Measurements from ENCODE around the gene PHF13. TPM values are rescaled to one million over a fixed set of nuclear protein-coding genes. Genes with fewer than 3 reads are reported as not detected.

PHF13 gene
- total RNA-seq, 6 experiments from 2014 or later, result 18.0 to 19.9 (median 19.0) TPM

DNA sequence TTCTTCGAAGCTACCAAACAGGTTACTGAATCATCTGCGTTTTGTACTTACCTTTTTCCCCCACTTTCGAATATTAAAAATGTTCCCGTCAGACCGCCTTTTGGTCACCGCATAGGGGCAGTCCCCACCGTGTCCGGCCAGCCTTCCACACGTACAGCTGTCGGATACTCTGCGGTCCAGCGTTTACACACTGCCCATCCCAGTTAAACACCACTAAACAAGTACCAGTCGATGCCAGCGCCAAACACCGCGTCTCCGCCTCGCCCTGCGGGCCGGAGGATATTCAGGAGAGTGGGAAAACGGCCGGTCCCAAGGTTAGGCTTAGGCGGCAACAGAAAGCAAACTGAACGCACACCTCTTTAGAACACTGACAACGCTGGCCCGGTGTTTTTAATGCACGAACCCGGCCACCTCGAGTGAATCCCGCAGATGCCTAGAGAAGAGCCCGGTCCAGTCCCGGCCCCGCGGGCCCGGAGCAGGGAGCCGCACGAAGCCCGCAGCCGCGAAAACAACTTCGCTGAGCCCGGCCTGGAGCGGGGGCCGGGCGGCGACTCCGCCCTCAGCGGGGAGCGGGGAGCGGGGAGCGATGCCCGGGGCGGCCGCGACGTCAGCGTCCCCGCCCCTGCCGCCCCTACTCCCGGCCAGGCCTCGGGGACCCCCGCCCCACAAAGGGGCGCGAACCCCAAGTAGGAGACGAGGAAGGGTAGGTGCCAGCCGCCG, 730 bp upstream of the PHF13 start:
- H3K27me3 Mint-ChIP-seq (ENCODE audit: insufficient read depth), result no peaks in the 10 kb centered on the region; the same call in 1 of the 2 replicates
- H3K4me3 Mint-ChIP-seq, result peak overlapping the region; percentile 95
- peaks cover 36% of the 10 kb centered on the region for H3K4me1 Mint-ChIP-seq (ENCODE audit: low read depth)
- H3K36me3 Mint-ChIP-seq (ENCODE audit: low read depth), result peaks cover 3% of the 10 kb centered on the region; the same call in 1 of the 2 replicates
- TF ChIP-seq, protein P1, sequence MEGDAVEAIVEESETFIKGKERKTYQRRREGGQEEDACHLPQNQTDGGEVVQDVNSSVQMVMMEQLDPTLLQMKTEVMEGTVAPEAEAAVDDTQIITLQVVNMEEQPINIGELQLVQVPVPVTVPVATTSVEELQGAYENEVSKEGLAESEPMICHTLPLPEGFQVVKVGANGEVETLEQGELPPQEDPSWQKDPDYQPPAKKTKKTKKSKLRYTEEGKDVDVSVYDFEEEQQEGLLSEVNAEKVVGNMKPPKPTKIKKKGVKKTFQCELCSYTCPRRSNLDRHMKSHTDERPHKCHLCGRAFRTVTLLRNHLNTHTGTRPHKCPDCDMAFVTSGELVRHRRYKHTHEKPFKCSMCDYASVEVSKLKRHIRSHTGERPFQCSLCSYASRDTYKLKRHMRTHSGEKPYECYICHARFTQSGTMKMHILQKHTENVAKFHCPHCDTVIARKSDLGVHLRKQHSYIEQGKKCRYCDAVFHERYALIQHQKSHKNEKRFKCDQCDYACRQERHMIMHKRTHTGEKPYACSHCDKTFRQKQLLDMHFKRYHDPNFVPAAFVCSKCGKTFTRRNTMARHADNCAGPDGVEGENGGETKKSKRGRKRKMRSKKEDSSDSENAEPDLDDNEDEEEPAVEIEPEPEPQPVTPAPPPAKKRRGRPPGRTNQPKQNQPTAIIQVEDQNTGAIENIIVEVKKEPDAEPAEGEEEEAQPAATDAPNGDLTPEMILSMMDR (IDR thresholded peaks at IDR 0.05), result no peak
- peak; percentile 30 for DNase-seq
- no peaks in the 10 kb centered on the region for H3K9me3 Mint-ChIP-seq
- peak overlapping the region; percentile 83 for H3K27ac Mint-ChIP-seq

DNA sequence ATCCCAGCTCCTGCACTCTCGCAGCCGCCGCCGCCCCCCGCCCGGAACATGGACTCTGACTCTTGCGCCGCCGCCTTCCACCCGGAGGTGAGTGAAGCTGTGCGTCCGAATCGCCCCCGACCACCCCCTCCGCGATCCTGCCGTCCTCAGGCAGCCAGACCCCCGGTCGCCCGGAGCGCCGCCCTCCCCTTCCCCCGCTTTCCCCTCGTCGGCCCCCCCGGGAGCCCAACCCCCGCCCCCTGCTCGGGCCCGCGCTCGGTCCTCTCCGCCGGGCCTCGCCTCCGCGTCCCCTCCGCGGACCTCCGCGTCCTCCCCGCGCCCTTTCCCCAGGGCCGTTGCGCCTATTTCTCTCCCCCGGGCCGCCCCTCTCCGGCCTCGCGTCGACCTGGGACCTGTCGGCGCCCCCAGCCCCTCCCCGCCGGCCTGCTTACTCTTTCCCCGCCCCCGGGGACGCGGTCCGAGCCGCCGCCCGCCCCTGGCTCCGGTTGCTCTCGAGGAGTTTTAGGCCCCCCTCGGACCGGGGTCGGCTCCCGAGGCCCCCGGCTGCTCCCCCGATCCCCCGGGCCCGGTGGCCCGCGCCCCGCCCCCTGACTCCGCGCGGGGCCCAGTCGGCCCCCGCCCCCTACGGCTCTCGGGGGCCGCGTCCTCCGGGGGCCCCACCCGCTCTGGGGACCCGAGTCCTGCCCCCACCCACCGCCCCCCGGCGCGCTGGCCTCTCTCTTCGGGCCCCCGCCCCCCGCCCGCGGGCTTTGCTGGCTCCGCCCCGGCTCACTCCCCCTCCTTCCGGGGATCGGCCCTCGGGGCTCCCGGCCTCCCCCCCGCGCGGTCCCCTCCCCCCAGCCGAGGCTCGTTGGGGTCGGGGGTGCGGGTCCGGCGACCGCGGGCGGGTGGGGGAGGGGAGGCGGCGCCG, 743 bp downstream of the PHF13 start:
- no peaks in the 10 kb centered on the region for H3K9me3 Mint-ChIP-seq
- H3K4me1 Mint-ChIP-seq (ENCODE audit: low read depth), result peaks cover 36% of the 10 kb centered on the region
- TF ChIP-seq, protein P1 (IDR thresholded peaks at IDR 0.05), result no peak
- peak overlapping the region; percentile 74 for H3K4me3 Mint-ChIP-seq
- H3K27ac Mint-ChIP-seq, result no peak overlapping the region
- peaks cover 3% of the 10 kb centered on the region; the same call in 1 of the 2 replicates for H3K36me3 Mint-ChIP-seq (ENCODE audit: low read depth)
- no peak for DNase-seq
- H3K27me3 Mint-ChIP-seq (ENCODE audit: insufficient read depth), result no peaks in the 10 kb centered on the region

DNA sequence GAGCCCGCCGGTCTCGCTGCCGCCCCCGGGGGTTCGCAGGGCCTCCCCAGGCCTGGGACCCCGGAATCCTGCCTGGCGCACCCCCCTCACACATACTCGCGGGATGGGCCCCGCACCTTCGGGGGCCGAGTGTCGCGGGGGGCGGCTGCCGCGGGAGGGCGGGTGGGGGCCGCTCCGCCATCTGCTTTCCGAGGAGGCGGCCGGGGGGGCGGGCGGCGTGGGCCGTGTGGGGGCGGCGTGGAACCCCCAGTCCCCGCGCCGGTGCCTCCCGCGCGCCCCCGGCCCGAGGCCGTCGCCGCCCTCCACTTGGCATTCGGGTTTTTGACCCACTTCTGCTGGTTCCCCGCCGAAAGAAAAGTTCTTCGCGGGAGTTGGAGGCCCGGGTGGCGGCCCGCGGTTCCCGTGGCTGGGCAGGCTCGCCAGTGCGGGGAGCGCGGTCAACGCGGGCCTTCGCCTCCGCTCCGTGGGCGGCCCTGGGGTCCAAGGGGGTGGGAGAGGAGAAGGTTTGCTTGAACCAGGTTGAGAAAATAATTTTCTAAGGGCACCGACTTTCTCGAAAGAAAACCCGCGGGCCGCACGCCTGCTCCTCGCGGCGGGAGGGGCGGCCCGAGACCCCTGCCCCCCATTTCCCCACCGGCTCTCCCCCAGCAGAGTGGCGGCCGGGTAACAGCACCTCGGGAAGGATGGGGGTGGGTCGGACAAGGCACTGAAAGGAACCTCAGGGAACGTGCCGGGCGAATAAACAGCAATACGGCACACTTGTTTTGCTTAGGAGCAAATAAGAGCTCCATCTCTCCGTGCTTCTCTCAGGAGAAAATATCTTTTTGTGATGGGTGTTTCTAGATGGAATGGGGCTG, 1.6 kb downstream of the PHF13 start:
- H3K27ac Mint-ChIP-seq, result peak overlapping the region; percentile 75
- H3K27me3 Mint-ChIP-seq (ENCODE audit: insufficient read depth), result no peaks in the 10 kb centered on the region

DNA sequence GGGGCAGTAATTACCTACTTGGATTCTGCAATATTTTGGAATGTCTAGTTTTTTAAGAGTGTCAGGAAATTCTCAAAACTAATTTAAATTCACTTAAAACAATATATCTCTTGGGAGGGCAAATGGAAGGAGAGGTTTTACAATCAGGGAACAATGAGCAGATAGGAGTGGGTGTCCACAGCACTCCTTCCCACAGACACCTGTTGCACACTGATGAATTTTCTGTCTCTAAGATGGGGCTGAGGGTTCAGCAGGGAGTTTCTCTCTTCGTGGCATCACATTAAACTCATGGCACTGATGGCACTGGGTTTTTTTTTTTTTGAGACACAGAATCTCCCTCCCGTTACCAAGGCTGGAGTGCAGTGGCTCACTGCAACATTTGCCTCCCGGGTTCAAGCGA, 5.5 kb downstream of the PHF13 start:
- Mint-ChIP-seq H3K36me3 (ENCODE audit: low read depth) (peaks cover 20% of the 10 kb centered on the region), H3K27ac (no peak overlapping the region), H3K4me3 (no peak overlapping the region), H3K4me1 (ENCODE audit: low read depth) (peaks cover 34% of the 10 kb centered on the region), H3K9me3 (no peaks in the 10 kb centered on the region), H3K27me3 (ENCODE audit: insufficient read depth) (no peaks in the 10 kb centered on the region)
- DNase-seq, result no peak
- TF ChIP-seq, protein P1 (IDR thresholded peaks at IDR 0.05), result no peak

More for the DNA sequence above, 1.6 kb downstream of the PHF13 start:
- no peaks in the 10 kb centered on the region for H3K9me3 Mint-ChIP-seq
- peak overlapping the region; percentile 87 for H3K4me3 Mint-ChIP-seq
- peaks cover 6% of the 10 kb centered on the region for H3K36me3 Mint-ChIP-seq (ENCODE audit: low read depth)
- H3K4me1 Mint-ChIP-seq (ENCODE audit: low read depth), result peaks cover 28% of the 10 kb centered on the region
- TF ChIP-seq, protein P1 (IDR thresholded peaks at IDR 0.05), result no peak
- no peak for DNase-seq
